ENCODE results near the gene SERHL2. TPM values are rescaled to one million over a fixed set of nuclear protein-coding genes. Genes with fewer than 3 reads are reported as not detected.
"Not testable (repeated sequence)": the region's sequence is repeated elsewhere in the genome, so short reads cannot be mapped to it uniquely, and the experiment has no call there.

Gene SERHL2
- total RNA-seq, 1 experiment from 2014 or later = 1.0 TPM

- H3K56ac ChIP-seq (ENCODE audit: insufficient read length, low read depth, low read length) = no peak overlapping the region
- no peak overlapping the region for H3K18ac ChIP-seq (ENCODE audit: insufficient read length, low read depth, low read length)
- peaks cover 5% of the 10 kb centered on the region for H3K23me2 ChIP-seq (ENCODE audit: insufficient read length, low read depth, low read length, poor library complexity, severe bottlenecking)
- H4K5ac ChIP-seq (ENCODE audit: insufficient read length, low read depth, low read length) = no peak overlapping the region
- H2BK15ac ChIP-seq (ENCODE audit: low read depth, low read length) = no peak overlapping the region
- peaks cover 77% of the 10 kb centered on the region for H3K27me3 Mint-ChIP-seq (ENCODE audit: low read depth)
- no peaks in the 10 kb centered on the region for H3K4me1 ChIP-seq (ENCODE audit: insufficient read depth, low read length)
- H3K9me3 ChIP-seq (ENCODE audit: control insufficient read depth, low read depth, low read length) = peaks cover 4% of the 10 kb centered on the region
- H2BK20ac ChIP-seq (ENCODE audit: low read depth, low read length, poor library complexity, severe bottlenecking) = no peak overlapping the region
- TF ChIP-seq CTCF (conservative IDR thresholded peaks at IDR 0.05) = no peak; the same call in 2 of the 3 replicates
- no peak overlapping the region for H3K4me2 ChIP-seq (ENCODE audit: insufficient read depth, insufficient read length, low read length)
- no peak overlapping the region for H3K4me3 Mint-ChIP-seq
- H2BK120ac ChIP-seq (ENCODE audit: low read depth, low read length, poor library complexity, severe bottlenecking) = no peak overlapping the region
- peaks cover 15 to 19% of the 10 kb centered on the region in 2 experiments for H3K4me1 Mint-ChIP-seq
- H3K79me1 ChIP-seq (ENCODE audit: insufficient read depth, low read depth, low read length, poor library complexity, severe bottlenecking) = no peaks in the 10 kb centered on the region
- H3K9ac ChIP-seq (ENCODE audit: extremely low read depth, insufficient read length, low read length) = no peak overlapping the region
- H3K14ac ChIP-seq (ENCODE audit: insufficient read depth, low read length) = no peak overlapping the region
- H3K23ac ChIP-seq (ENCODE audit: insufficient read length, low read depth, low read length) = no peak overlapping the region
- no peak for DNase-seq
- H3K27ac ChIP-seq (ENCODE audit: insufficient read length, low read depth, low read length) = no peak overlapping the region
- no CpG with 5 or more reads among the region's 11 CpGs for WGBS (ENCODE audit: extremely low coverage, insufficient read length, low lambda C conversion rate)
- no peaks in the 10 kb centered on the region for H3K79me2 ChIP-seq (ENCODE audit: insufficient read depth, low read length)
- H2BK5ac ChIP-seq (ENCODE audit: insufficient read length, low read length) = no peak overlapping the region
- H2AFZ ChIP-seq (ENCODE audit: low read length) = no peak overlapping the region
- no peaks in the 10 kb centered on the region for H4K20me1 ChIP-seq (ENCODE audit: control insufficient read depth, insufficient read depth, insufficient read length)
- H3K9me3 Mint-ChIP-seq = peaks cover 19 to 21% of the 10 kb centered on the region in 2 experiments
- no peak overlapping the region for H4K91ac ChIP-seq (ENCODE audit: insufficient read length, low read depth, low read length)
- peaks cover 3 to 11% (median 3%) of the 10 kb centered on the region in 3 experiments; a peak in 5 of 7 replicates for H3K36me3 Mint-ChIP-seq (ENCODE audit: insufficient read depth in 1 of 3, low read depth in 3 of 3)
- no peak overlapping the region for H2BK12ac ChIP-seq (ENCODE audit: insufficient read length, low read depth, low read length)
- no peak overlapping the region for H2AK5ac ChIP-seq (ENCODE audit: insufficient read length, low read length)
- no peak overlapping the region for H3K27ac Mint-ChIP-seq
- peaks cover 6% of the 10 kb centered on the region; the same call in 1 of the 2 replicates for H3K27me3 ChIP-seq (ENCODE audit: insufficient read depth, low read length)
- no peak overlapping the region for H3T11ph ChIP-seq (ENCODE audit: low read length)
- H3K4ac ChIP-seq (ENCODE audit: low read depth, low read length) = no peak overlapping the region
- H4K8ac ChIP-seq (replicated peaks; ENCODE audit: insufficient read length, low read depth, low read length) = no peak overlapping the region
These were observed 4.3 kb upstream of the SERHL2 start for GRCh38 chr22:42549331-42550060.

GRCh38 chr22:42552294-42552647 is 1.5 kb upstream of the SERHL2 start:
- not testable (repeated sequence) for H3K4me2 ChIP-seq (ENCODE audit: insufficient read depth, insufficient read length, low read length); H3K23me2 ChIP-seq (ENCODE audit: insufficient read length, low read depth, low read length, poor library complexity, severe bottlenecking); H2BK12ac ChIP-seq (ENCODE audit: insufficient read length, low read depth, low read length); H3T11ph ChIP-seq (ENCODE audit: low read length); H3K56ac ChIP-seq (ENCODE audit: insufficient read length, low read depth, low read length); H3K18ac ChIP-seq (ENCODE audit: insufficient read length, low read depth, low read length); H3K79me1 ChIP-seq (ENCODE audit: insufficient read depth, low read depth, low read length, poor library complexity, severe bottlenecking); H2BK120ac ChIP-seq (ENCODE audit: low read depth, low read length, poor library complexity, severe bottlenecking); H4K20me1 ChIP-seq (ENCODE audit: control insufficient read depth, insufficient read depth, insufficient read length); H3K27ac Mint-ChIP-seq; H3K27me3 ChIP-seq (ENCODE audit: insufficient read depth, low read length); H3K14ac ChIP-seq (ENCODE audit: insufficient read depth, low read length); H3K79me2 ChIP-seq (ENCODE audit: insufficient read depth, low read length); H2BK15ac ChIP-seq (ENCODE audit: low read depth, low read length); H4K5ac ChIP-seq (ENCODE audit: insufficient read length, low read depth, low read length); DNase-seq; H3K9ac ChIP-seq (ENCODE audit: extremely low read depth, insufficient read length, low read length); H3K4me1 ChIP-seq (ENCODE audit: insufficient read depth, low read length); H3K9me3 ChIP-seq (ENCODE audit: control insufficient read depth, low read depth, low read length); H4K91ac ChIP-seq (ENCODE audit: insufficient read length, low read depth, low read length); H2BK5ac ChIP-seq (ENCODE audit: insufficient read length, low read length); H2AK5ac ChIP-seq (ENCODE audit: insufficient read length, low read length); H3K23ac ChIP-seq (ENCODE audit: insufficient read length, low read depth, low read length); H2BK20ac ChIP-seq (ENCODE audit: low read depth, low read length, poor library complexity, severe bottlenecking); H4K8ac ChIP-seq (replicated peaks; ENCODE audit: insufficient read length, low read depth, low read length); H3K27ac ChIP-seq (ENCODE audit: insufficient read length, low read depth, low read length); H2AFZ ChIP-seq (ENCODE audit: low read length); H3K4ac ChIP-seq (ENCODE audit: low read depth, low read length)
- no CpG with 5 or more reads among the region's 6 CpGs for WGBS (ENCODE audit: extremely low coverage, insufficient read length, low lambda C conversion rate)
- H3K4me1 Mint-ChIP-seq = peaks cover 15 to 19% of the 10 kb centered on the region in 2 experiments
- peak overlapping the region in 1 of 2 experiments; percentile 31; a peak in 2 of 5 replicates for H3K4me3 Mint-ChIP-seq
- peaks cover 60% of the 10 kb centered on the region for H3K27me3 Mint-ChIP-seq (ENCODE audit: low read depth)
- peaks cover 3 to 11% (median 3%) of the 10 kb centered on the region in 3 experiments; a peak in 5 of 7 replicates for H3K36me3 Mint-ChIP-seq (ENCODE audit: insufficient read depth in 1 of 3, low read depth in 3 of 3)
- peaks cover 16 to 19% of the 10 kb centered on the region in 2 experiments for H3K9me3 Mint-ChIP-seq
